GM12875 (cell line): Measurements from ENCODE around the gene THBD.

Experiments
- H3K4me3 ChIP-seq: one replicate; pipeline ENCODE4 v1.5.1; 2011; ENCODE audit warnings: low read depth, low read length, control low read depth
- TF ChIP-seq, protein P1 (sequence below): IDR thresholded peaks from 2 replicates; pipeline ENCODE4 v1.5.1; 2011; ENCODE audit warnings: low read depth, mild to moderate bottlenecking, control low read depth, inconsistent platforms, low read length, moderate library complexity, borderline replicate concordance; ENCODE audit not compliant: insufficient read depth

Gene THBD

GRCh38 chr20:23010096-23010495 lies 39.4 kb downstream of the THBD start:
- TF ChIP-seq, protein P1, sequence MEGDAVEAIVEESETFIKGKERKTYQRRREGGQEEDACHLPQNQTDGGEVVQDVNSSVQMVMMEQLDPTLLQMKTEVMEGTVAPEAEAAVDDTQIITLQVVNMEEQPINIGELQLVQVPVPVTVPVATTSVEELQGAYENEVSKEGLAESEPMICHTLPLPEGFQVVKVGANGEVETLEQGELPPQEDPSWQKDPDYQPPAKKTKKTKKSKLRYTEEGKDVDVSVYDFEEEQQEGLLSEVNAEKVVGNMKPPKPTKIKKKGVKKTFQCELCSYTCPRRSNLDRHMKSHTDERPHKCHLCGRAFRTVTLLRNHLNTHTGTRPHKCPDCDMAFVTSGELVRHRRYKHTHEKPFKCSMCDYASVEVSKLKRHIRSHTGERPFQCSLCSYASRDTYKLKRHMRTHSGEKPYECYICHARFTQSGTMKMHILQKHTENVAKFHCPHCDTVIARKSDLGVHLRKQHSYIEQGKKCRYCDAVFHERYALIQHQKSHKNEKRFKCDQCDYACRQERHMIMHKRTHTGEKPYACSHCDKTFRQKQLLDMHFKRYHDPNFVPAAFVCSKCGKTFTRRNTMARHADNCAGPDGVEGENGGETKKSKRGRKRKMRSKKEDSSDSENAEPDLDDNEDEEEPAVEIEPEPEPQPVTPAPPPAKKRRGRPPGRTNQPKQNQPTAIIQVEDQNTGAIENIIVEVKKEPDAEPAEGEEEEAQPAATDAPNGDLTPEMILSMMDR, result no peak
- no peak overlapping the region for H3K4me3 ChIP-seq

DNA sequence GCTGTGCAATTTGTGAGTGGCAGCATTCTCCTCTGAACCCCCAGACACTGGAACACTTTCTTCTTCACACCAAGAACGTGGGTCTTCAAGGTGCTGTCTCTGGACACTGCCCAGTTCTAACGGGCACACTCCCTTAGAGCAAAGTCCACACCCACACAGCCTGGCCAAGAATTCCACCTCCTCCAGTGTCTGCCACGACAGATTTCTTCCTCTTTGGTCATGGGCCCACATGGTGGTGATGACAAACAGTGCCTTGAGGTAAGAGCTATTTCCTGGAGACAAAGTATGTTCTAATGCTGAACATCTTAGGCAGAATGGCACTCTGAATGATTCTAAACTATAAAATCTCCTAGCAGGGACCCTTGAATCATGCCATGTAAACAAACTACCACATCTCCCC lies 39.8 kb downstream of the THBD start:
- TF ChIP-seq, protein P1, result no peak
- H3K4me3 ChIP-seq, result no peak overlapping the region

GRCh38 chr20:23008667-23009066 lies 40.8 kb downstream of the THBD start:
- TF ChIP-seq, protein P1, result no peak
- no peak overlapping the region for H3K4me3 ChIP-seq

- no peak overlapping the region for H3K4me3 ChIP-seq
- TF ChIP-seq, protein P1, result no peak
Observed at GRCh38 chr20:23007886-23008655, 41.4 kb downstream of the THBD start.

DNA sequence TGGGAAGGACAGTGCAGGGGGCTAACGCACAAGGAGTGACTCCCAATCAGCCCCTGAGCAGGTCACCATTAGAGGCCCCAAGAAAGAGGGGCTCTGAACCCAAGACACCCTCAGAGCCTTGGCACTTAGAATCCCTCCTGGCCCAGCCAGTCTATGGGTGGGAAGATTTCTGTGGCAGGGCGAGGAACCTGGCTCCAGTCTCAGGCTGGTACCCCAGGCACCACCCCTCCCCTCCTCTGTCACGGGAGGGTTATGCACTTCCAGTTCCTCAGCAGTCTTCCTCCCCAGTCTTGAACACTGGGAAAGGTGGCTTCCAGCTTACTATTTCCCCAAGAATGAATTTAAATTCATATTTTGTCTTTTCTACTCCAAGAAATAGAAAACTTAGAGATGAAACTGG lies 42.0 kb downstream of the THBD start:
- H3K4me3 ChIP-seq, result no peak overlapping the region
- TF ChIP-seq, protein P1, result no peak

DNA sequence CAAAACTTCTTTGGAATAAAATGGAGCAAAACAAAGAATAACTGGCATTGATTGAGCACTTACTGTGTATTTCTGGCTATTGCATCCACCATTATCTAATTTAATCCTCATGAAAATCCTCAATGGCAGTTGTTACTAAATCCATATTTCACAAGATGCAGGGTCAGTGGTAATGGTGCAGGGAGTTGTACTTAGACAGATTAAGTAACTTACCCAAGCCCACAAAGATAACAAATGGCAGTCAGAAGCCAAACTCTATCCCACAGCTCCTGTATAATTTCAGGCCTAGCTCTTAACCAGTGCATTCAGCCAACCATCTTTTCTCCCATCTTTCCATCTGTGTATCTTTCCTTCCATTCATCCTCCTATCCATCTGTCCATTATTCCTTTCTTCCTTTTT lies 43.7 kb downstream of the THBD start:
- TF ChIP-seq, protein P1, result no peak
- H3K4me3 ChIP-seq, result no peak overlapping the region

DNA sequence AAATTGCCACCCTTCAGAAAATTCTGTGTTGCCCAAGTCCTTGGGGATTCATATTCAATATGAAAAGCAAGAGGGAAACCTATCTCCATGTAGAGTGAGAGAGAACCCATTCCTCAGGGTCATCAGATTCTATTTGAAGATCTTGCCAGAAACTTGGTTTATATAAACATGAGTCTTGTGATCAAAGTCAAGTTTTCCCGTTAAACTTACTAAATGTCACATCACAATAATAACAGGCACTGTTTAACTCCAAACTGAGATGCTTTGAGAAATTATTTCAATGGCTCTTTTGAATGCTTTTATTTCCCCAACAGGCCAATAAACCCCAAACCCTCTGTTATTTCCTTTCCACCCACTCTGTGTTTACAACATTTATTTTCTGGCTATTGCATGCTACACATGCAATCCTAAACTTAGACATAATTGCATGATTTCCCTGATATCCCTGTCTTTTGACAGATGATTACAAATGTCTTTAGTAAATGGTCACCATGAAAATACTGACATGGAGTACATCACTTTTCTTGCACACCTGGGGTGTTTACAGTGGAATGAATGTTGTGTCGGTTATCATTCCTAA lies 45.5 kb downstream of the THBD start:
- no peak overlapping the region for H3K4me3 ChIP-seq
- TF ChIP-seq, protein P1, result no peak
